HCT116 (cell line): ENCODE data around the gene TPM4.

Experiments
- EZH2 ChIP-seq: fragments of 200-600 bp; sonication (generic); IDR thresholded peaks from 2 replicates; pipeline ENCODE4 v1.6.1; 2017; ENCODE audit warnings: antibody characterized with exemption, mixed run types
- RAD21 ChIP-seq: IDR thresholded peaks from 2 replicates; pipeline ENCODE4 v1.6.1; 2012; ENCODE audit warnings: low read depth, mild to moderate bottlenecking
- SIN3A ChIP-seq: IDR thresholded peaks from 2 replicates; pipeline ENCODE4 v1.6.1; 2012; ENCODE audit warnings: low read depth
- TF ChIP-seq, protein P1 (sequence below), 3 experiments: fragments of 200-600 bp in 1 of 3; sonication (generic) in 1 of 3; IDR thresholded peaks in 2 of 3; conservative IDR thresholded peaks in 1 of 3; 2 replicates each; pipeline ENCODE4 v1.5.1; 2012 to 2017; ENCODE audit warnings: low read depth in 2 of 3, low read length in 2 of 3, antibody characterized with exemption in 1 of 3, borderline replicate concordance in 1 of 3, control low read depth in 1 of 3, mild to moderate bottlenecking in 1 of 3, mixed read lengths in 1 of 3, mixed run types in 1 of 3, moderate library complexity in 1 of 3; ENCODE audit not compliant: insufficient read depth in 1 of 3
- TF ChIP-seq, protein P2 (sequence below): IDR thresholded peaks from 2 replicates; pipeline ENCODE4 v1.6.1; 2012

DNA sequence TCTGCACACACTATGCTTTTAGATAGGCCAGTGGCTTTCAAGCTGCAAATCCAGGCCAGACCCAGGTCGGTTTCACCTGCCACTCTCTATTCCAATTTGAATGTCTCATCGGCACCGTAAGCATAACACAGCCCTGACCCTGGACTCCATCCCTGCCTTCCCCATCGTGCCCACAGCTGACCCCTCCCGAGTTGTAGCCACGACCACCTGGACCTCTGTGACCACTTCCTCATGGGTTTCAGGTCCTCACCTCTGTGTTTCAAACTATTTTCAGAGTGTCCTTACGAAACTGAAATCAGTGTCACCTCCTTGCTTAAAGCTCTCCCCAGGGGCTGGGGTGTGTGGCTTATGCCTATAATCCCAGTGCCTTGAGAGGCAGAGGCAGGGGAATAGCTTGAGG lies 58.2 kb downstream of the TPM4 start:
- TF ChIP-seq, protein P1, sequence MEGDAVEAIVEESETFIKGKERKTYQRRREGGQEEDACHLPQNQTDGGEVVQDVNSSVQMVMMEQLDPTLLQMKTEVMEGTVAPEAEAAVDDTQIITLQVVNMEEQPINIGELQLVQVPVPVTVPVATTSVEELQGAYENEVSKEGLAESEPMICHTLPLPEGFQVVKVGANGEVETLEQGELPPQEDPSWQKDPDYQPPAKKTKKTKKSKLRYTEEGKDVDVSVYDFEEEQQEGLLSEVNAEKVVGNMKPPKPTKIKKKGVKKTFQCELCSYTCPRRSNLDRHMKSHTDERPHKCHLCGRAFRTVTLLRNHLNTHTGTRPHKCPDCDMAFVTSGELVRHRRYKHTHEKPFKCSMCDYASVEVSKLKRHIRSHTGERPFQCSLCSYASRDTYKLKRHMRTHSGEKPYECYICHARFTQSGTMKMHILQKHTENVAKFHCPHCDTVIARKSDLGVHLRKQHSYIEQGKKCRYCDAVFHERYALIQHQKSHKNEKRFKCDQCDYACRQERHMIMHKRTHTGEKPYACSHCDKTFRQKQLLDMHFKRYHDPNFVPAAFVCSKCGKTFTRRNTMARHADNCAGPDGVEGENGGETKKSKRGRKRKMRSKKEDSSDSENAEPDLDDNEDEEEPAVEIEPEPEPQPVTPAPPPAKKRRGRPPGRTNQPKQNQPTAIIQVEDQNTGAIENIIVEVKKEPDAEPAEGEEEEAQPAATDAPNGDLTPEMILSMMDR (IDR thresholded peaks at IDR 0.05 in 2 of 3, conservative IDR thresholded peaks at IDR 0.05 in 1 of 3; ENCODE audit: borderline replicate concordance in 1 of 3, insufficient read depth in 1 of 3, low read depth in 2 of 3, low read length in 2 of 3) = no peak
- TF ChIP-seq, protein P2, sequence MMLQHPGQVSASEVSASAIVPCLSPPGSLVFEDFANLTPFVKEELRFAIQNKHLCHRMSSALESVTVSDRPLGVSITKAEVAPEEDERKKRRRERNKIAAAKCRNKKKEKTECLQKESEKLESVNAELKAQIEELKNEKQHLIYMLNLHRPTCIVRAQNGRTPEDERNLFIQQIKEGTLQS = no peak
- TF ChIP-seq EZH2 (no peak), RAD21 (no peak), SIN3A (no peak)
